Measurements from ENCODE around the gene EEF2K. TPM values are rescaled to one million over a fixed set of nuclear protein-coding genes. Genes with fewer than 3 reads are reported as not detected.
"Not testable (repeated sequence)": the region's sequence is repeated elsewhere in the genome, so short reads cannot be mapped to it uniquely, and the experiment has no call there.

The EEF2K gene
- total RNA-seq, 4 donors from 2014 or later, result 42.8 to 90.8 (median 50.3) TPM

DNA sequence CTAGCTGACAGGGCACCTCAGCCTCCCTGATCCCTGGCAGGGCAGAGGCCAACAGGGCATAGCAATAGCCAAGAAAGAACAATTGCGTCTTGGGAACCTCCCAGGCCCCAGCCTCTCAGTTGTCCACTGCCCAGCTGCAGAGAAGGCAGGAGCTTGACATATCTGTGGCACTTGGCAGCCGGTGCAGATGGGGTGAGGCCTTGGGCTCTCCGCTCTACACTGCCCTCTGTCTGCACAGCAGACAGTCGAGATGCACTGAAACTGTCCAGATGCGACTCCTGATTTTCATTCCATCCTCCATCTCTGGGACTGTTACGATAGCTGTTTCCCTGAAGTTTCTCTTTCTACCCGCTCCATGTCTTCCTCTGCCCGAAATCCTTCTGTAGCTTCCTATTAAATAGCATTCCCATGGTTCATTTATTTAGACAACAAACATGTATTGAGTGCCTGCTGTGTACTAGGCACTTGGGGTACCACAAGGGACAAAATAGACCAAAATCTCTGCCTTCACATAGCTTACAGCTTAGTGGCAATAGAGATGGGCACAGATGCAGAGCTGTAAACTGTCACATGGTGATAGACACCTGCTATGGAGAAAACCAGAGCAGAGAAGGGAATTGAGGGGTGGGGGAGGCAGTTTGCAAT is 94.5 kb downstream of the EEF2K start:
- WGBS, 2 donors, result 46 to 47% methylated on average over 7 to 8 of the region's 8 CpGs
- H3K27ac ChIP-seq, result peak overlapping the region in 2 of 4 donors; percentile 26 to 39
- peak in 1 of 2 donors; percentile 36 for DNase-seq (ENCODE audit: low spot score in 2 of 2)

DNA sequence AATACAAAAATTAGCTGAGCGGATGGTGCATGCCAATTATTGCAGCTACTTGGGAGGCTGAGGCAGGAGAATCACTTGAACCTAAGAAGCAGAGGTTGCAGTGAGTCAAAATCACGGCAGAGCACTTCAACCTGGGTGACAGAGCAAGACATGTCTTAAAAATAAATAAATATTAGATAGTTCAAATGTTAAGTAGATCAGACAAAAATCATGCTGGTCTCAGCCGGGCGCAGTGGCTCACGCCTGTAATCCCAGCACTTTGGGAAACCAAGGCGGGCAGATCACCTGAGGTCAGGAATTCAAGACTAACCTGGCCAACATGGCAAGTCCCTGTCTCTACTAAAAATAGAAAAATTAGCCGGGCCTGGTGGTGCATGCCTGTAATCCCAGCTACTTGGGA is 95.3 kb downstream of the EEF2K start:
- not testable (repeated sequence) for DNase-seq (ENCODE audit: low spot score in 2 of 2); H3K27me3 ChIP-seq; H3K27ac ChIP-seq; H3K9me3 ChIP-seq; H3K4me3 ChIP-seq
- peaks cover 0 to 30% (median 3%) of the 10 kb centered on the region in 4 donors for H3K4me1 ChIP-seq
- 92 to 94% methylated on average over 7 of the region's 7 CpGs for WGBS, 2 donors
- peaks cover 2 to 47% (median 6%) of the 10 kb centered on the region in 3 donors for H3K36me3 ChIP-seq

More for the DNA sequence above, 94.5 kb downstream of the EEF2K start:
- Histone ChIP-seq H3K36me3 (peaks cover 2 to 38% (median 6%) of the 10 kb centered on the region in 3 donors), H3K4me3 (no peak overlapping the region), H3K9me3 (no peaks in the 10 kb centered on the region), H3K4me1 (peaks cover 0 to 34% (median 5%) of the 10 kb centered on the region in 4 donors), H3K27me3 (no peaks in the 10 kb centered on the region)
- TF ChIP-seq EP300 (IDR thresholded peaks at IDR 0.05) (no peak), POLR2A (IDR thresholded peaks at IDR 0.05) (no peak)
- TF ChIP-seq, protein P1, sequence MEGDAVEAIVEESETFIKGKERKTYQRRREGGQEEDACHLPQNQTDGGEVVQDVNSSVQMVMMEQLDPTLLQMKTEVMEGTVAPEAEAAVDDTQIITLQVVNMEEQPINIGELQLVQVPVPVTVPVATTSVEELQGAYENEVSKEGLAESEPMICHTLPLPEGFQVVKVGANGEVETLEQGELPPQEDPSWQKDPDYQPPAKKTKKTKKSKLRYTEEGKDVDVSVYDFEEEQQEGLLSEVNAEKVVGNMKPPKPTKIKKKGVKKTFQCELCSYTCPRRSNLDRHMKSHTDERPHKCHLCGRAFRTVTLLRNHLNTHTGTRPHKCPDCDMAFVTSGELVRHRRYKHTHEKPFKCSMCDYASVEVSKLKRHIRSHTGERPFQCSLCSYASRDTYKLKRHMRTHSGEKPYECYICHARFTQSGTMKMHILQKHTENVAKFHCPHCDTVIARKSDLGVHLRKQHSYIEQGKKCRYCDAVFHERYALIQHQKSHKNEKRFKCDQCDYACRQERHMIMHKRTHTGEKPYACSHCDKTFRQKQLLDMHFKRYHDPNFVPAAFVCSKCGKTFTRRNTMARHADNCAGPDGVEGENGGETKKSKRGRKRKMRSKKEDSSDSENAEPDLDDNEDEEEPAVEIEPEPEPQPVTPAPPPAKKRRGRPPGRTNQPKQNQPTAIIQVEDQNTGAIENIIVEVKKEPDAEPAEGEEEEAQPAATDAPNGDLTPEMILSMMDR (IDR thresholded peaks at IDR 0.05), result peak in 4 of 5 experiments; percentile 38 to 60 (median 44)

DNA sequence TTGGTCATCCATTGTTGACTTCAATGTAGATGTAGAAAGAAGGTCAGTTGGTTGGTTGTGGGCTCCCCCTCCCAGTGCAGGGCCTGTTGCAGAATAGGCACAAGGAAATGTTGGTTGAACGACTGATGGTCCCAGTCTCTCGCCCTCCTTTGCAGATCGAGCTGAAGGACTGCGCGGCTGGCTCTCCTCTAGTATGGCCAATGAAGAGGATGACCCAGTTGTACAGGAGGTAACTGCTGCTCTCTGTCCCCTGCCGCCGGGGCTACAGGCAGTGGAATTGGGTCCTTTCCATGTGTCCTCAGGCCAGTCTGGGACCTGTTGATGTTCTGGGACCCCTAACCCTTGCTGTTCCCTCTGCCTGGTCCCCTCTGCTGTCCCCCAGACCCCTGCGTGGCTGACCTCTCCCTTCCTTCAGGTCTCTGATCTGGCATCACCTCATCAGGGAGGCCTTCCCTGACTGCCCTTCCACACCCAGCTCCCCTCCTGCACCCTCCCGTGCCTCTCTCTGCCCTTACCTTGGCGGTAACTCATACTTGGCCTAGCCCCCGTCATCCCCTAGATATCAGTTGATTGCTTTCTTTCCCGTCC is 96.8 kb downstream of the EEF2K start:
- Histone ChIP-seq H3K27ac (no peak overlapping the region), H3K4me1 (peaks cover 0 to 29% (median 3%) of the 10 kb centered on the region in 4 donors), H3K9me3 (no peaks in the 10 kb centered on the region), H3K36me3 (peaks cover 2 to 61% (median 6%) of the 10 kb centered on the region in 3 donors), H3K4me3 (no peak overlapping the region), H3K27me3 (no peaks in the 10 kb centered on the region)
- WGBS, 2 donors, result 90 to 93% methylated on average over 12 of the region's 12 CpGs
- TF ChIP-seq POLR2A (IDR thresholded peaks at IDR 0.05) (no peak), EP300 (IDR thresholded peaks at IDR 0.05) (no peak)
- TF ChIP-seq, protein P1 (IDR thresholded peaks at IDR 0.05), result no peak
- no peak for DNase-seq (ENCODE audit: low spot score in 2 of 2)

DNA sequence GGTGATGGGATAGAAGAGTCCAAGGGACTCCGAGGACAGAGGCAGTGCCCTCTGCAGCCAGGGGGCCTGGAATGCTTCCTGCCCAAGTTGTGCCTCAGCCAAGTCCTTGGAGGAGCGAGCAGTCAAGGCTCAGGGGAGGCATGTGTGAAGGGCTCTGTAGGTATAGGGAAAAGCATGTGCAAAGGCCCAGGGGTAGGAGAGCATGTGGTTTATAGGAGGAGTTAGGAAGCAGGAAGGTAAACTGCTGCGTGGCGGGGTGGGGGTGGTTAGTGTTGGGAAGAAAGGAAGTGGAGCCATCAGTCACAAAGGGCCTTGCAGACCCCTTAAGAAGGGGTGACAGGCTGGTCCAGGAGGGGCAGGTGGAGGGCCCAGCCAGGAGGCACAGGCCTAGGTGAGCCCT is 98.3 kb downstream of the EEF2K start:
- TF ChIP-seq EP300 (IDR thresholded peaks at IDR 0.05) (no peak), POLR2A (IDR thresholded peaks at IDR 0.05) (no peak)
- TF ChIP-seq, protein P1 (IDR thresholded peaks at IDR 0.05), result no peak
- Histone ChIP-seq H3K9me3 (no peaks in the 10 kb centered on the region), H3K4me3 (no peak overlapping the region), H3K27ac (no peak overlapping the region), H3K36me3 (peaks cover 2 to 77% (median 12%) of the 10 kb centered on the region in 3 donors), H3K27me3 (no peaks in the 10 kb centered on the region), H3K4me1 (peaks cover 0 to 19% (median 3%) of the 10 kb centered on the region in 4 donors)
- 97 to 98% methylated on average over 4 of the region's 4 CpGs for WGBS, 2 donors
- DNase-seq (ENCODE audit: low spot score in 2 of 2), result no peak

DNA sequence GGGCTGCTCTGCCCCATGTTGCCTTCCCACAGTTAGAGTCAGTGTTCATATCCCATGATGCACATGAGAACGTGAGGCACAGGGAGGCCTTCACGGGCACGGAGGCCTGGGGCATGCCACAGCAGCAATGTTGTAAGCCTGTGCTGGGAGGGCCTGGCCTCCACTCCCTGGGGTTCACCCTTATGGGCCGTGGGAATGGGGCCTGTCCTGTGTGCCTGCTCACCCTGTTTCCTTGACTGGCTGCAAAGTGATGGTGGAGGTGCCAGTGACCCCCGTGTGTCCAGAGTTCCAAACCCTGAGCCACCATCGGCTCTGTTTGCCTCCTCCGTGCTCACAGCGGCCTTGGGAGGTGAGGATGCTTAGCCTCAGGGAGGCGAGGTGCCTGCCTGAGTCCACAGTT is 100.7 kb downstream of the EEF2K start:
- H3K36me3 ChIP-seq, result peaks cover 2 to 97% (median 27%) of the 10 kb centered on the region in 3 donors
- H3K9me3 ChIP-seq, result no peaks in the 10 kb centered on the region
- no peak for DNase-seq (ENCODE audit: low spot score in 2 of 2)
- TF ChIP-seq POLR2A (IDR thresholded peaks at IDR 0.05) (no peak), EP300 (IDR thresholded peaks at IDR 0.05) (no peak)
- TF ChIP-seq, protein P1 (IDR thresholded peaks at IDR 0.05), result no peak
- 86 to 92% methylated on average over 7 to 9 of the region's 9 CpGs for WGBS, 2 donors
- no peaks in the 10 kb centered on the region for H3K27me3 ChIP-seq
- no peak overlapping the region for H3K27ac ChIP-seq
- H3K4me1 ChIP-seq, result no peaks in the 10 kb centered on the region
- no peak overlapping the region for H3K4me3 ChIP-seq

Data from tibial nerve (tissue), 4 donors.